Measurements from ENCODE around the gene MYO7A. TPM values are rescaled to one million over a fixed set of nuclear protein-coding genes. Genes with fewer than 3 reads are reported as not detected.

MYO7A gene
- total and polyA plus RNA-seq, 2 of the 8 experiments (the other 6 are each of a cell fraction or from before 2014, with no cell fraction given), result 1.5 to 1.9 TPM

- TF ChIP-seq POLR2A (IDR thresholded peaks at IDR 0.05; ENCODE audit: control extremely low read depth in 1 of 2, low read depth in 2 of 2, low read length in 2 of 2) (no peak), TCF12 (IDR thresholded peaks at IDR 0.05; ENCODE audit: low read depth, low read length) (no peak), HDAC6 (IDR thresholded peaks at IDR 0.05; ENCODE audit: low read depth, low read length) (no peak), BRCA1 (IDR thresholded peaks at IDR 0.05; ENCODE audit: low read depth, low read length) (no peak), CTBP2 (IDR thresholded peaks at IDR 0.05; ENCODE audit: borderline replicate concordance, insufficient read depth, insufficient read length, low read length) (no peak)
Measured at GRCh38 chr11:77125191-77125590, 2.9 kb upstream of the MYO7A start (continued).
